GM12892 (cell line): ENCODE measurements around the gene SLC10A2. TPM values are rescaled to one million over a fixed set of nuclear protein-coding genes. Genes with fewer than 3 reads are reported as not detected.
"Not testable (repeated sequence)": the region's sequence is repeated elsewhere in the genome, so short reads cannot be mapped to it uniquely, and the experiment has no call there.

Experiments
- DNase-seq: peaks from one replicate; pipeline ENCODE4 v3.0.0; 2011; ENCODE audit not compliant: insufficient read length
- FAIRE-seq: peaks from 2 replicates; lab custom pipeline; 2011; peaks lifted over from hg19 to GRCh38; lab: Jason Lieb, UNC
- POLR2A ChIP-seq: IDR thresholded peaks from 2 replicates; pipeline ENCODE4 v1.6.1; 2011; ENCODE audit warnings: low read depth, low read length, control low read depth
- POLR2AphosphoS5 ChIP-seq: IDR thresholded peaks from 2 replicates; pipeline ENCODE4 v1.6.1; 2011; ENCODE audit warnings: low read depth, low read length, control low read depth
- TAF1 ChIP-seq: IDR thresholded peaks from 2 replicates; pipeline ENCODE4 v1.6.1; 2011; ENCODE audit warnings: low read depth, mild to moderate bottlenecking, control low read depth, low read length, borderline replicate concordance
- polyA plus RNA-seq: library from polyadenylated mRNA; unstranded; fragments of >200 nt; gene quantifications from one replicate; pipeline ENCODE4 v1.2.1, GENCODE V29; 2012; ENCODE audit warnings: missing spikeins, inconsistent platforms; ENCODE audit not compliant: missing spikeins

The SLC10A2 gene
- polyA plus RNA-seq: not detected

DNA sequence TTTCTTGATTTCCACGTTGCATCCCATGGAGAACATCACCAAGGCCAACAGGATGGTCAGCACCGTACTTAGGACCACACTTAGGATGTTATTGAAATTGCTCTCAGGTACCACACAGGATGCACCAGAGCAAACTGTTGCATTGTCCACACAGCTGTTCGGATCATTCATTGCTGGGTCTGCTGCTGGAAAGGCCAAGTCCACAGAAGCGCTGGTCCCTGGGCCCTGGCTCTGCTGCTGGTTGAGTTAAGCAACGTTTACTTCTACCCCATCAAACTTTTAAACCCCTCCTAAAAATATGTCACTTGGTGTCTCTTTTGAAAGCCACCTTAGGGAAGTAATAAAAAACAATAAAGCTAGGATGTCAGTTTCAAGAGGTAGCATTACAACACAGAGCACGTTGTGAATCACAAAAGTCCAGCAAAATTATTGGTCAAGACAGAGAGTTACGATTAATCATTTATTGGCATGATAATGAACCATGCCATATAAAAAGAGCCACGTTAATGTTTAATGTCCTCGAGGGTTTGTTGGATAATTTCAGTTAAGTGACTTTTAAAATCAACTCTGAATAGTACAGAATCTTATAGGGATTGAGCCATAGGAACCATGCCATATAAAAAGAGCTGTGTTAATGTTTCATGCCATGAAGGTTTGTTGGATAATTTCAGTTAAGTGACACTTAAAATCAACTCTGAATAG is at the start of gene SLC10A2:
Gene SLC10A2, minus strand, starts transcription at position 339 of the 702 bp plus-strand sequence. Its CDS starts 168 bp downstream, at position 171.
- FAIRE-seq (no peak), DNase-seq (no peak)
- TF ChIP-seq POLR2AphosphoS5 (no peak), POLR2A (no peak), TAF1 (no peak)

DNA sequence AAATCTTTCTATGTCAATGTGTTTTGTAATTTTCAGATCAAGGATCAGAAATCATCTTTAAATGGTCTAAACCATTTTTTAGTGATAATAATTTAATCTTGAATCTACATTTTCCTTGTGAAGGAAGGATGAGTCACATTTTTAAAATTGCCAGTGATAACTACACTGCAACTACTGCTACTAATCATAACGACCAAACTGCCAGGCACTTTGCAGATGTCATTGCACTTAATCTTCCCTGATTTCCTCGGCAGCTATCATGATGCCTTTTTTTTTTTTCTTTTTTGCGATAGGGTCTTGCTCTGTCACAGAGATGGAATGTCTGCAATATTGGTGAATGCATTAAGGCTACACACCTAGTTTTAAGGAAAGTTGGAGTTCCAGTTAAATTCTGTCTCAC is 41.4 kb upstream of the SLC10A2 start:
- no peak for FAIRE-seq
- no peak for DNase-seq
- TF ChIP-seq TAF1 (no peak), POLR2A (no peak), POLR2AphosphoS5 (no peak)

DNA sequence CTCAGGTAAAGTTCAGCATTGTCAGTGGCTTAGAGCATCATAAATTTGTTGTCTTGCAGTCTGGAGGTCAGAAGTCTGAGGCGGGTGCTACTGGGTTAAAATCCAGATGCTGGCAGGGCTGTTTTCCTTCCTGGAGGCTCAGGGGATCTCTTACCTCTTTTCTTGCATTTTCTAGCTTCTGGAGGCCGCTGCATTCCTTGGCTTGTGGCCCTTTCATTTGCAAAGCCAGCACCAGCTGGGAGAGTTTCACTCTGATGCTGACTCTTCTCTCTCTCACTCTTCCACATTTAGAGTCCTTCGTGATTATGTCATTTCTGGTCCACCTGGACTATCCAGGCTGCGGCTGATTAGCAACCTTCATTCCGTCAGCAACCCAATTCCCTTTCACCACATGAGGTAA is 38.1 kb upstream of the SLC10A2 start:
- DNase-seq (no peak), FAIRE-seq (peak; percentile 27)
- TF ChIP-seq TAF1 (no peak), POLR2AphosphoS5 (no peak), POLR2A (no peak)

DNA sequence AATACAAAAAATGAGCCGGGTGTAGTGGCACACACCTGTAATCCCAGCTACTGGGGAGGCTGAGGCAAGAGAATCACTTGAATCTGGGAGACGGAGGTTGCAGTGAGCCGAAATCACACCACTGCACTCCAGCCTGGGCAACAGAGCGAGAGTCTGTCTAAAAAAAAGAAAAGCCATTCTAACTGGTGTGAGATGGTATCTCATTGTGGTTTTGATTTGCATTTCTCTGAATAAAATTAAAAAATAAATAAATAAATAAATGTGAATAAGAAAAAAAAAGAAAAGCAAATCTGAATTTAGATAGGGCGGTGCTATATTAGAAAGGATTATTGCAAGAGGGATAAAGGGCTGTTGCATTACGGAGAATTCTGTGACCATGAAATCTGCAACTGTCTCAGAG is 37.2 kb upstream of the SLC10A2 start:
- not testable (repeated sequence) for DNase-seq, FAIRE-seq

- FAIRE-seq (no peak), DNase-seq (no peak)
- TF ChIP-seq POLR2AphosphoS5 (no peak), TAF1 (no peak), POLR2A (no peak)
Measured at GRCh38 chr13:103102482-103102881, 36.3 kb upstream of the SLC10A2 start.

- DNase-seq (no peak), FAIRE-seq (no peak)
- no peak for TF ChIP-seq POLR2AphosphoS5
- TF ChIP-seq TAF1: no peak
- TF ChIP-seq POLR2A: no peak
Measured at GRCh38 chr13:103101901-103102300, 35.7 kb upstream of the SLC10A2 start.

GRCh38 chr13:103101500-103101899 is 35.3 kb upstream of the SLC10A2 start:
- FAIRE-seq: no peak
- TF ChIP-seq TAF1 (no peak), POLR2AphosphoS5 (no peak), POLR2A (no peak)

DNA sequence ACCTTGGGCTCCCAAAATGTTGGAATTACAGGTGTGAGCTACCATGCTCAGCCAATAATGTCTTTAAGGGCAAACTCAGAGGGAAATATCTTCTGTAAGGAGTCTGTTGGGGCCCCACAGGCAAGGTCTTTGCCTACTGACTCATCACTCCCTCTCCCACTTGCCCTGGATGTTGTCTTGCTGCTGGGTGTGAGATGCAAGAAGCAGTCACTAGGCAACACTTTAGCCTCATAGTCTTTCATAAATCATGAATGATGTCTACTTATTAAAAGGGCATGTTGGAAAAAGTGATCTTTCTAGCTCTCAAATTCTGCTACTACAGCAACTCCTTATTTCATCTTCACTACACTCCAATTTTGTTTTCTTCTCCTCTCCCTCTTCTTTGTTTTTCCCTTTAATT is 34.6 kb upstream of the SLC10A2 start:
- FAIRE-seq: no peak
- TF ChIP-seq POLR2AphosphoS5: no peak
- no peak for TF ChIP-seq TAF1
- TF ChIP-seq POLR2A: no peak

More at GRCh38 chr13:103101500-103101899, 35.3 kb upstream of the SLC10A2 start:
- DNase-seq: no peak

GRCh38 chr13:103099722-103100293 is 33.6 kb upstream of the SLC10A2 start:
- no peak for DNase-seq
- TF ChIP-seq POLR2AphosphoS5 (no peak), POLR2A (no peak), TAF1 (no peak)
- FAIRE-seq: no peak

More for the DNA sequence above, 34.6 kb upstream of the SLC10A2 start:
- no peak for DNase-seq

DNA sequence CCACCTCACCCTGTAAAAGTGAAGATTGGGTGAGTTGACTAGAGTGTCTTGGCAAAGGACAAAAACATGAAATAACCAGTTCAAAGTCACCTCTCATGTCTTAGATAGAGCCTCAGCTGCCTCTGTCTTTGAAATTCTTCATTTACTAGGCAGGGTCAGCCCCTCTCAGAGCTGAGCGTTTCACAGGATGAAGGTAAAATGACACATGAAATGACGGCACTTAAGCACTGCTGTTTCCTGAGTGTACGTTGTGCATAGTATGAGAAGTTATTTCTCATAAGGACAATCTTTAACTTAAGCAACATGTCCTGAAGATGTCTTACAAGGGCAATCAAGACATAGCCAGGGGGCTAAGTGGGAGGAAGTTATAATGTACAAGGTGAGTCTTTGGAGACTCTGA is 32.3 kb upstream of the SLC10A2 start:
- TF ChIP-seq POLR2AphosphoS5 (no peak), POLR2A (no peak), TAF1 (no peak)
- FAIRE-seq (no peak), DNase-seq (no peak)

- DNase-seq (no peak), FAIRE-seq (no peak)
- TF ChIP-seq POLR2A (no peak), POLR2AphosphoS5 (no peak)
Measured at GRCh38 chr13:103097366-103097928, 31.2 kb upstream of the SLC10A2 start.

GRCh38 chr13:103093649-103094048 is 27.4 kb upstream of the SLC10A2 start:
- FAIRE-seq, DNase-seq: not testable (repeated sequence)
